SU-DHL-6 (cell line): ENCODE data around the gene ASTN2.

ENCODE experiments used
- H2AFZ ChIP-seq: fragments of 200-600 bp; sonication (generic); 2 replicates; pipeline ENCODE4 v1.6.1; 2014; ENCODE audit warnings: low read depth, mild to moderate bottlenecking, moderate library complexity, mixed read lengths, antibody characterized with exemption, low read length; ENCODE audit not compliant: severe bottlenecking
- H3F3A ChIP-seq: fragments of 200-600 bp; shearing (Covaris generic); 2 replicates; pipeline ENCODE4 v1.6.0; 2016; ENCODE audit warnings: antibody characterized with exemption, mild to moderate bottlenecking; ENCODE audit not compliant: insufficient read depth
- H3K27ac ChIP-seq: fragments of 200-600 bp; sonication (generic); 2 replicates; pipeline ENCODE4 v1.5.1; 2016; ENCODE audit warnings: low read depth, mild to moderate bottlenecking, low read length, moderate library complexity, mixed read lengths
- H3K27me3 ChIP-seq: fragments of 200-600 bp; sonication (generic), shearing (Covaris generic); 2 replicates; pipeline ENCODE4 v1.6.0; 2014; ENCODE audit warnings: mild to moderate bottlenecking, low read length
- H3K36me3 ChIP-seq: fragments of 200-600 bp; sonication (generic); 2 replicates; pipeline ENCODE4 v1.6.1; 2014; ENCODE audit warnings: mild to moderate bottlenecking, low read length, mixed read lengths
- H3K4me2 ChIP-seq: fragments of 300-600, 200-600 bp; shearing (Covaris generic), sonication (generic); 2 replicates; pipeline ENCODE4 v1.6.0; 2014; ENCODE audit warnings: low read length, low read depth, mild to moderate bottlenecking; ENCODE audit not compliant: poor library complexity, severe bottlenecking
- H3K4me3 ChIP-seq: fragments of 200-600 bp; sonication (generic); 2 replicates; pipeline ENCODE4 v1.5.1; 2014; ENCODE audit warnings: antibody characterized with exemption, low read length, mild to moderate bottlenecking, mixed read lengths; ENCODE audit not compliant: insufficient read depth, poor library complexity, severe bottlenecking
- H3K79me2 ChIP-seq: fragments of 200-600 bp; sonication (generic); 2 replicates; pipeline ENCODE4 v1.6.1; 2014; ENCODE audit warnings: mild to moderate bottlenecking, low read length, moderate library complexity; ENCODE audit not compliant: insufficient read depth
- H3K9ac ChIP-seq: fragments of 200-600 bp; sonication (generic); 2 replicates; pipeline ENCODE4 v1.7.0; 2014; ENCODE audit warnings: mild to moderate bottlenecking, low read length
- H3K9me2 ChIP-seq: fragments of 200-600 bp; sonication (generic); replicated peaks from 2 replicates; pipeline ENCODE4 v1.6.1; 2014; ENCODE audit warnings: low read length; ENCODE audit not compliant: insufficient read depth
- H3K9me3 ChIP-seq: fragments of 200-600 bp; sonication (generic); 2 replicates; pipeline ENCODE4 v1.6.1; 2014; ENCODE audit warnings: low read length, mixed read lengths; ENCODE audit not compliant: insufficient read depth
- H4K20me1 ChIP-seq: fragments of 200-600 bp; sonication (generic); 2 replicates; pipeline ENCODE4 v1.6.1; 2014; ENCODE audit warnings: low read depth, mild to moderate bottlenecking, antibody characterized with exemption, low read length, moderate library complexity, mixed read lengths
- CTCF ChIP-seq: fragments of 200-600 bp; sonication (generic); IDR thresholded peaks from one replicate; pipeline ENCODE4 v1.5.1; 2017; ENCODE audit warnings: antibody characterized with exemption, mild to moderate bottlenecking, low read length, moderate library complexity; ENCODE audit not compliant: insufficient read depth, poor library complexity, severe bottlenecking
- EZH2phosphoT487 ChIP-seq: fragments of 200-600 bp; sonication (generic), shearing (Covaris generic); conservative IDR thresholded peaks from 2 replicates; pipeline ENCODE4 v1.6.1; 2018; ENCODE audit warnings: mild to moderate bottlenecking, antibody characterized with exemption, low read length, moderate library complexity, mixed read lengths

The ASTN2 gene

GRCh38 chr9:117405950-117406705 lies 8.7 kb downstream of the ASTN2 start:
- no peaks in the 10 kb centered on the region for H3F3A ChIP-seq
- no peak overlapping the region for H3K9ac ChIP-seq
- H2AFZ ChIP-seq: no peak overlapping the region
- H3K36me3 ChIP-seq: no peaks in the 10 kb centered on the region
- no peak overlapping the region for H3K4me2 ChIP-seq
- H3K27ac ChIP-seq: no peak overlapping the region
- no peaks in the 10 kb centered on the region for H3K9me2 ChIP-seq
- H4K20me1 ChIP-seq: no peaks in the 10 kb centered on the region
- no peaks in the 10 kb centered on the region for H3K9me3 ChIP-seq
- TF ChIP-seq EZH2phosphoT487 (no peak), CTCF (no peak)
- no peak overlapping the region for H3K4me3 ChIP-seq
- H3K27me3 ChIP-seq: no peaks in the 10 kb centered on the region
- H3K79me2 ChIP-seq: no peaks in the 10 kb centered on the region

GRCh38 chr9:117403848-117404247 lies 11.0 kb downstream of the ASTN2 start:
- no peaks in the 10 kb centered on the region for H3K27me3 ChIP-seq
- H4K20me1 ChIP-seq: no peaks in the 10 kb centered on the region
- no peak overlapping the region for H3K9ac ChIP-seq
- no peak overlapping the region for H2AFZ ChIP-seq
- H3F3A ChIP-seq: no peaks in the 10 kb centered on the region
- no peak overlapping the region for H3K4me2 ChIP-seq
- H3K9me2 ChIP-seq: no peaks in the 10 kb centered on the region
- H3K79me2 ChIP-seq: no peaks in the 10 kb centered on the region
- no peaks in the 10 kb centered on the region for H3K36me3 ChIP-seq
- H3K27ac ChIP-seq: no peak overlapping the region
- no peaks in the 10 kb centered on the region for H3K9me3 ChIP-seq
- TF ChIP-seq CTCF (no peak), EZH2phosphoT487 (no peak)
- no peak overlapping the region for H3K4me3 ChIP-seq

GRCh38 chr9:117403403-117403811 lies 11.4 kb downstream of the ASTN2 start:
- H4K20me1 ChIP-seq: no peaks in the 10 kb centered on the region
- H3K27ac ChIP-seq: no peak overlapping the region
- H3K36me3 ChIP-seq: no peaks in the 10 kb centered on the region
- H3K9me2 ChIP-seq: no peaks in the 10 kb centered on the region
- H3K9me3 ChIP-seq: no peaks in the 10 kb centered on the region
- H3F3A ChIP-seq: no peaks in the 10 kb centered on the region
- H3K27me3 ChIP-seq: no peaks in the 10 kb centered on the region
- TF ChIP-seq EZH2phosphoT487: no peak
- no peak for TF ChIP-seq CTCF
- H3K79me2 ChIP-seq: no peaks in the 10 kb centered on the region
- no peak overlapping the region for H2AFZ ChIP-seq
- H3K4me3 ChIP-seq: no peak overlapping the region
- no peak overlapping the region for H3K9ac ChIP-seq
- no peak overlapping the region for H3K4me2 ChIP-seq
